Neuronal stem cell (in vitro differentiated cells): ENCODE measurements around the gene RNF20.

Experiments
- DNase-seq: peaks from one replicate; pipeline ENCODE4 v3.0.0-alpha.2; 2013; ENCODE audit warnings: low spot score
- H2AFZ ChIP-seq: one replicate; pipeline ENCODE4 v1.6.1; 2013; ENCODE audit warnings: mild to moderate bottlenecking, low read length, inconsistent platforms
- H2AK5ac ChIP-seq: 2 replicates; pipeline ENCODE4 v1.6.1; 2013; ENCODE audit warnings: low read depth, mild to moderate bottlenecking, inconsistent platforms, low read length, moderate library complexity, mixed read lengths
- H2BK120ac ChIP-seq: 2 replicates; pipeline ENCODE4 v1.6.1; 2013; ENCODE audit warnings: low read depth, mild to moderate bottlenecking, inconsistent platforms, low read length, moderate library complexity, mixed read lengths
- H2BK12ac ChIP-seq: one replicate; pipeline ENCODE4 v1.6.1; 2013; ENCODE audit warnings: low read length, inconsistent platforms
- H2BK15ac ChIP-seq: 2 replicates; pipeline ENCODE4 v1.6.1; 2013; ENCODE audit warnings: mild to moderate bottlenecking, low read length, inconsistent platforms, mixed read lengths
- H2BK5ac ChIP-seq: one replicate; pipeline ENCODE4 v1.6.1; 2013; ENCODE audit warnings: inconsistent platforms, mild to moderate bottlenecking, low read length, moderate library complexity
- H3K14ac ChIP-seq: one replicate; pipeline ENCODE4 v1.6.1; 2013; ENCODE audit warnings: low read length, inconsistent platforms
- H3K18ac ChIP-seq: 2 replicates; pipeline ENCODE4 v1.6.1; 2013; ENCODE audit warnings: low read length, inconsistent platforms
- H3K23ac ChIP-seq: 2 replicates; pipeline ENCODE4 v1.6.1; 2013; ENCODE audit warnings: low read depth, mild to moderate bottlenecking, mixed read lengths, low read length, inconsistent platforms; ENCODE audit not compliant: poor library complexity
- H3K27ac ChIP-seq: replicated peaks from 3 replicates; pipeline ENCODE4 v1.5.1; 2013; ENCODE audit warnings: low read length, inconsistent platforms
- H3K27me3 ChIP-seq, 3 experiments: 2 replicates each; pipeline ENCODE4 v1.6.1; 2013; ENCODE audit warnings: low read length in 3 of 3, mild to moderate bottlenecking in 2 of 3, inconsistent platforms in 1 of 3, low read depth in 1 of 3, mixed read lengths in 1 of 3, moderate library complexity in 1 of 3; ENCODE audit not compliant: control insufficient read depth in 3 of 3, insufficient read depth in 3 of 3
- H3K36me3 ChIP-seq, 2 donors: replicated peaks in 1 of 2; 2 replicates each; pipeline ENCODE4 v1.6.1; 2013; ENCODE audit warnings: low read length in 2 of 2; ENCODE audit not compliant: control insufficient read depth in 2 of 2, insufficient read depth in 2 of 2
- H3K4ac ChIP-seq: 2 replicates; pipeline ENCODE4 v1.6.1; 2013; ENCODE audit warnings: inconsistent platforms, mild to moderate bottlenecking, low read length, moderate library complexity
- H3K4me1 ChIP-seq, 2 donors: 1 replicate in 1 of 2; 2 replicates in 1 of 2; pipeline ENCODE4 v1.6.1; 2013; ENCODE audit warnings: low read length in 2 of 2, low read depth in 1 of 2; ENCODE audit not compliant: control insufficient read depth in 2 of 2, insufficient read depth in 1 of 2
- H3K4me2 ChIP-seq: one replicate; pipeline ENCODE4 v1.6.1; 2013; ENCODE audit warnings: mild to moderate bottlenecking, low read length, inconsistent platforms; ENCODE audit not compliant: insufficient read depth, poor library complexity, severe bottlenecking
- H3K4me3 ChIP-seq, 2 donors: 2 replicates each; pipeline ENCODE4 v1.5.1; 2013; ENCODE audit warnings: low read length in 2 of 2, mild to moderate bottlenecking in 2 of 2, inconsistent platforms in 1 of 2, moderate library complexity in 1 of 2
- H3K79me1 ChIP-seq: one replicate; pipeline ENCODE4 v1.6.1; 2013; ENCODE audit warnings: low read depth, mild to moderate bottlenecking, inconsistent platforms, low read length, moderate library complexity
- H3K9ac ChIP-seq: one replicate; pipeline ENCODE4 v1.6.1; 2013; ENCODE audit warnings: mild to moderate bottlenecking, low read depth, low read length, inconsistent platforms; ENCODE audit not compliant: poor library complexity
- H3K9me3 ChIP-seq, 2 donors: replicated peaks in 1 of 2; 2 replicates each; pipeline versions ENCODE3 to v1.6.1; 2013; ENCODE audit warnings: low read length in 2 of 2, mild to moderate bottlenecking in 2 of 2, inconsistent platforms in 1 of 2, low read depth in 1 of 2, mixed read lengths in 1 of 2, moderate library complexity in 1 of 2; ENCODE audit not compliant: control insufficient read depth in 2 of 2, insufficient read depth in 1 of 2
- H4K8ac ChIP-seq: one replicate; pipeline ENCODE4 v1.6.1; 2013; ENCODE audit warnings: low read depth, mild to moderate bottlenecking, inconsistent platforms, low read length, moderate library complexity
- H4K91ac ChIP-seq: one replicate; pipeline ENCODE4 v1.6.1; 2013; ENCODE audit warnings: low read length, low read depth, mild to moderate bottlenecking, inconsistent platforms; ENCODE audit not compliant: poor library complexity
- WGBS, 2 donors: extraction: QIAGEN DNeasy Blood & Tissue Kit; methylation state at CpG; one replicate each; pipeline ENCODE4 v1.1.7; 2013; ENCODE audit warnings: missing lambda C conversion rate in 2 of 2, mixed read lengths in 1 of 2; ENCODE audit not compliant: insufficient read length in 2 of 2, insufficient replicate concordance in 1 of 2; ENCODE audit errors: extremely low coverage in 2 of 2; 5-methylcytosine and 5-hydroxymethylcytosine counted together

RNF20 gene

DNA sequence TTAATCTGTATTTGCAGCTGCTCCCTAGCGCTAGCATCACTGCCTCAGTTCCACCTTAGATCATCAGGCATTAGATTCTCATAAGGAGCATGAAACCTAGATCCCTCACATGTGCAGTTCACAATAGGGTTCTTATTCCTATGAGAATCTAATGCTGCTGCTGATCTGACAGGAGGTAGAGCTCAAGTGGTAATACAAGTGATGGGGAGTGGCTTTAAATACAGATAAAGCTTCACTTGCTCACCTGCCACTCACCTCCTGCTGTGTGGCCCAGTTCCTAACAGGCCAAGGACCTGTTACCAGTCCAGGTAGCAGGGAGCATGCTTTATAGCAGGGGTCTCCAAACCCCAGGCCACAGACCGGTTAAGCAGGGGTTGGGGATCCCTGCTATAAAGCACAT, 22.6 kb upstream of the RNF20 start:
- H3K9ac ChIP-seq: no peak overlapping the region
- no peak overlapping the region for H2AK5ac ChIP-seq
- no peak overlapping the region for H3K14ac ChIP-seq
- no peak overlapping the region for H3K4me2 ChIP-seq
- no peak overlapping the region for H2BK15ac ChIP-seq
- H2BK12ac ChIP-seq: no peak overlapping the region
- H3K4ac ChIP-seq: no peak overlapping the region
- H3K18ac ChIP-seq: no peak overlapping the region
- no peak overlapping the region for H2BK5ac ChIP-seq
- no peaks in the 10 kb centered on the region for H3K4me1 ChIP-seq
- H4K91ac ChIP-seq: no peak overlapping the region
- no CpG with 5 or more reads among the region's 2 CpGs for WGBS, 2 donors
- H3K36me3 ChIP-seq: no peaks in the 10 kb centered on the region
- H3K9me3 ChIP-seq: no peaks in the 10 kb centered on the region
- no peak overlapping the region for H4K8ac ChIP-seq
- no peak overlapping the region for H3K23ac ChIP-seq
- DNase-seq: no peak
- H2BK120ac ChIP-seq: no peak overlapping the region
- no peaks in the 10 kb centered on the region for H3K79me1 ChIP-seq
- H3K4me3 ChIP-seq: no peak overlapping the region
- no peak overlapping the region for H3K27ac ChIP-seq
- H3K27me3 ChIP-seq: peaks cover 0 to 38% (median 0%) of the 10 kb centered on the region in 3 experiments
- no peak overlapping the region for H2AFZ ChIP-seq

DNA sequence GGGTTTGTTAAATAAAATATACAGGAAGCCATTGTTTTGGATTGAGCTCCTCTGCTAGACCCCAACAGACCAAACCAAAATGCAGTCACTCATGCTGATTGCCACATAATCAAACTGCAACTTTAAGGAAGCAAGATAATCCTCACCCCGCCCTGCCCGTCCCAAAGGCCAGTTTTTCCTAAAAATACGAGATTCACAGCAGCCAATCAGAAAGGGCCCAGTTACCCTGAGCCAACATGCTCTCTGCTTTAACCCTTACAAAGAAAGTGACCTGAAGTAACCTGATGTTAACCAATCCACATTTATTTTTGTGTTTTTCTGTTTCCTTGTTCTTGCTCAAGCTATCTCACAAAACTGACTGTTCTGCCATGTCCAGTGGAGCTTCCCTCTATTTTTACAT, 21.5 kb upstream of the RNF20 start:
- no peaks in the 10 kb centered on the region for H3K4me1 ChIP-seq
- no peak overlapping the region for H4K8ac ChIP-seq
- H3K27ac ChIP-seq: no peak overlapping the region
- H2BK12ac ChIP-seq: no peak overlapping the region
- H3K9me3 ChIP-seq: no peaks in the 10 kb centered on the region
- peaks cover 0 to 36% (median 0%) of the 10 kb centered on the region in 3 experiments for H3K27me3 ChIP-seq
- H3K4me3 ChIP-seq: no peak overlapping the region
- no peak overlapping the region for H2AK5ac ChIP-seq
- H3K4me2 ChIP-seq: peak overlapping the region; percentile 14
- no peak for DNase-seq
- no peaks in the 10 kb centered on the region for H3K79me1 ChIP-seq
- H3K14ac ChIP-seq: no peak overlapping the region
- no CpG with 5 or more reads among the region's 3 CpGs for WGBS, 2 donors
- no peak overlapping the region for H3K4ac ChIP-seq
- H2AFZ ChIP-seq: no peak overlapping the region
- no peak overlapping the region for H3K18ac ChIP-seq
- no peak overlapping the region for H3K23ac ChIP-seq
- H4K91ac ChIP-seq: no peak overlapping the region
- no peak overlapping the region for H2BK15ac ChIP-seq
- H3K9ac ChIP-seq: no peak overlapping the region
- H3K36me3 ChIP-seq: no peaks in the 10 kb centered on the region
- no peak overlapping the region for H2BK120ac ChIP-seq
- no peak overlapping the region for H2BK5ac ChIP-seq

DNA sequence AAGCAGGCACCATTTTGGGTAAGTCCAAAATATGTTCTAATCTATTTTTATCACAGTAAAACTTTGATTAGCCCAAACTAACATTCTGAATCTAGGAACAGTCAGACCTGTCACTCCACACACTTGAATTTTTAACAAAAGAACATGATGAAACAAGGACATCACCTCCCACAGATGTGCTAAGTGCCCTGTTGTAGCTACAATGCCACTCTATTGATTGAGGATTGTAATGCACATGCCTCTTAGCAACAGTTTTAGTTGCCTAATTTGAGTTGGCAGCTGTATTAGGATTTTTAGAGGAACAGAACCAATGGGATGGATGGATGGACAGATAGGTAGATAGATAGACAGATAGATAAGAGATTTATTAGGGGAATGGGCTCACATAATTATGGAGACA, 20.3 kb upstream of the RNF20 start:
- no peak for DNase-seq
- no peak overlapping the region for H2AK5ac ChIP-seq
- H2BK15ac ChIP-seq: no peak overlapping the region
- no peak overlapping the region for H3K4ac ChIP-seq
- H2AFZ ChIP-seq: no peak overlapping the region
- no peaks in the 10 kb centered on the region for H3K9me3 ChIP-seq
- no peak overlapping the region for H2BK12ac ChIP-seq
- peaks cover 0 to 25% (median 0%) of the 10 kb centered on the region in 3 experiments for H3K27me3 ChIP-seq
- no peak overlapping the region for H2BK5ac ChIP-seq
- no peaks in the 10 kb centered on the region for H3K79me1 ChIP-seq
- H3K18ac ChIP-seq: no peak overlapping the region
- no peak overlapping the region for H4K8ac ChIP-seq
- no peaks in the 10 kb centered on the region for H3K36me3 ChIP-seq
- no peak overlapping the region for H3K27ac ChIP-seq
- H3K4me1 ChIP-seq: no peaks in the 10 kb centered on the region
- H3K9ac ChIP-seq: no peak overlapping the region
- no peak overlapping the region for H4K91ac ChIP-seq
- no peak overlapping the region for H3K4me3 ChIP-seq
- H3K14ac ChIP-seq: no peak overlapping the region
- H3K4me2 ChIP-seq: no peak overlapping the region
- H3K23ac ChIP-seq: no peak overlapping the region
- no peak overlapping the region for H2BK120ac ChIP-seq

DNA sequence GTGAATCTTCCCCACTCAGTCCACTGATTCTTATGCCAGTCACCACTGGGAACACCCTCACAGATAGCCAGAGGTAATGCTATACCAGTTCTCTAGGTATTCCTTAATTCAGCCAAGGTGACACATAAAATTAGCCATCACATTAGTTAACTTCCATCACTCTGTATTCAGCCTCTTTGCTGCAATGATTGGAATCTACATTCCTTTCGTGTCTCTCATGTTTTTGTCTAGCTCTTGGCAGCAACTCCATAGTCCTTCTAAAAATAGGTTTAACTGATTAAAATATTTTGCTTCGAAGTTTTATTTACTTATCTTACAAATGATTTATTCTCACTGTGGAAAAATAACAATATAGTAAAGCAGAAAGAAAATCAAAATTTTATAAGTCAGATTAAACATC, 19.6 kb upstream of the RNF20 start:
- Histone ChIP-seq H3K36me3 (no peaks in the 10 kb centered on the region), H4K91ac (no peak overlapping the region), H2BK5ac (no peak overlapping the region), H2BK12ac (no peak overlapping the region), H3K4me1 (no peaks in the 10 kb centered on the region), H3K18ac (no peak overlapping the region), H3K79me1 (no peaks in the 10 kb centered on the region), H3K4me2 (no peak overlapping the region), H4K8ac (no peak overlapping the region), H3K23ac (no peak overlapping the region), H3K27me3 (peaks cover 0 to 19% (median 0%) of the 10 kb centered on the region in 3 experiments), H3K9ac (no peak overlapping the region), H3K4ac (no peak overlapping the region), H2AK5ac (no peak overlapping the region), H2BK15ac (no peak overlapping the region), H2BK120ac (no peak overlapping the region), H3K9me3 (no peaks in the 10 kb centered on the region), H3K4me3 (no peak overlapping the region), H3K27ac (no peak overlapping the region), H2AFZ (no peak overlapping the region), H3K14ac (no peak overlapping the region)
- DNase-seq: no peak
- no CpG with 5 or more reads among the region's 2 CpGs for WGBS, 2 donors
